Nephron progenitor cell (in vitro differentiated cells): Measurements from ENCODE around the gene PPM1D.

ENCODE experiments used
- DNase-seq: peaks from one replicate; pipeline ENCODE4 v3.0.0; 2021
- H3K27ac Mint-ChIP-seq: 2 replicates; pipeline ENCODE4 v1.8.0; 2021; ENCODE audit warnings: mild to moderate bottlenecking, moderate library complexity, mixed read lengths
- H3K27me3 Mint-ChIP-seq: 2 replicates; pipeline ENCODE4 v1.8.0; 2021; ENCODE audit warnings: mild to moderate bottlenecking, low read depth, mixed read lengths; ENCODE audit not compliant: poor library complexity
- H3K36me3 Mint-ChIP-seq: 2 replicates; pipeline ENCODE4 v1.8.0; 2021; ENCODE audit warnings: low read depth, mixed read lengths
- H3K4me1 Mint-ChIP-seq: 2 replicates; pipeline ENCODE4 v1.8.0; 2021; ENCODE audit warnings: mixed read lengths
- H3K4me3 Mint-ChIP-seq: 2 replicates; pipeline ENCODE4 v1.8.0; 2021; ENCODE audit warnings: mild to moderate bottlenecking, moderate library complexity, mixed read lengths
- H3K9me3 Mint-ChIP-seq: 2 replicates; pipeline ENCODE4 v1.8.0; 2021; ENCODE audit warnings: mild to moderate bottlenecking, moderate library complexity, mixed read lengths
- CTCF ChIP-seq: fragments of 200-600 bp; sonication (generic); IDR thresholded peaks from 2 replicates; pipeline ENCODE4 v1.5.0; 2021; ENCODE audit warnings: antibody characterized with exemption

PPM1D gene

GRCh38 chr17:60622961-60623360 is 23.0 kb downstream of the PPM1D start:
- Mint-ChIP-seq H3K4me3 (no peak overlapping the region), H3K9me3 (peaks cover 17% of the 10 kb centered on the region), H3K27ac (no peak overlapping the region), H3K27me3 (no peaks in the 10 kb centered on the region), H3K4me1 (peaks cover 5% of the 10 kb centered on the region), H3K36me3 (peaks cover 47% of the 10 kb centered on the region)
- no peak for TF ChIP-seq CTCF
- DNase-seq, result no peak

GRCh38 chr17:60623415-60623814 is 23.4 kb downstream of the PPM1D start:
- no peak for DNase-seq
- H3K36me3 Mint-ChIP-seq, result peaks cover 50% of the 10 kb centered on the region
- no peaks in the 10 kb centered on the region for H3K27me3 Mint-ChIP-seq
- peaks cover 5% of the 10 kb centered on the region for H3K4me1 Mint-ChIP-seq
- H3K4me3 Mint-ChIP-seq, result no peak overlapping the region
- no peak overlapping the region for H3K27ac Mint-ChIP-seq
- peaks cover 17% of the 10 kb centered on the region for H3K9me3 Mint-ChIP-seq
- no peak for TF ChIP-seq CTCF

- no peak overlapping the region for H3K27ac Mint-ChIP-seq
- H3K27me3 Mint-ChIP-seq, result no peaks in the 10 kb centered on the region
Measured at GRCh38 chr17:60627124-60627523, 27.1 kb downstream of the PPM1D start.

GRCh38 chr17:60628252-60628889 is 28.4 kb downstream of the PPM1D start:
- no peak for TF ChIP-seq CTCF

More at GRCh38 chr17:60627124-60627523, 27.1 kb downstream of the PPM1D start:
- no peak for DNase-seq
- Mint-ChIP-seq H3K9me3 (peaks cover 3% of the 10 kb centered on the region), H3K4me1 (no peaks in the 10 kb centered on the region), H3K36me3 (peaks cover 46% of the 10 kb centered on the region), H3K4me3 (no peak overlapping the region)
- no peak for TF ChIP-seq CTCF

GRCh38 chr17:60629120-60629519 is 29.1 kb downstream of the PPM1D start:
- DNase-seq, result no peak
- Mint-ChIP-seq H3K9me3 (no peaks in the 10 kb centered on the region), H3K27me3 (no peaks in the 10 kb centered on the region), H3K4me3 (no peak overlapping the region), H3K27ac (no peak overlapping the region), H3K4me1 (no peaks in the 10 kb centered on the region), H3K36me3 (peaks cover 46% of the 10 kb centered on the region)
- TF ChIP-seq CTCF, result no peak

More at GRCh38 chr17:60628252-60628889, 28.4 kb downstream of the PPM1D start:
- no peaks in the 10 kb centered on the region for H3K27me3 Mint-ChIP-seq
- no peak for DNase-seq
- no peak overlapping the region for H3K4me3 Mint-ChIP-seq
- H3K36me3 Mint-ChIP-seq, result peaks cover 43% of the 10 kb centered on the region
- no peaks in the 10 kb centered on the region for H3K4me1 Mint-ChIP-seq
- no peaks in the 10 kb centered on the region for H3K9me3 Mint-ChIP-seq
- no peak overlapping the region for H3K27ac Mint-ChIP-seq

GRCh38 chr17:60630352-60630751 is 30.4 kb downstream of the PPM1D start:
- DNase-seq, result no peak
- H3K27me3 Mint-ChIP-seq, result no peaks in the 10 kb centered on the region
- H3K36me3 Mint-ChIP-seq, result peaks cover 51% of the 10 kb centered on the region
- H3K4me1 Mint-ChIP-seq, result no peaks in the 10 kb centered on the region
- H3K9me3 Mint-ChIP-seq, result no peaks in the 10 kb centered on the region
- TF ChIP-seq CTCF, result no peak
- H3K27ac Mint-ChIP-seq, result no peak overlapping the region
- no peak overlapping the region for H3K4me3 Mint-ChIP-seq
